22Rv1 (cell line): ENCODE results near the gene DESI1.

Experiments
- CTCF ChIP-seq: fragments of 450-650 bp; IDR thresholded peaks from 2 replicates; pipeline ENCODE4 v1.5.1; 2017; ENCODE audit warnings: mild to moderate bottlenecking
- ZFX ChIP-seq: fragments of 450-650 bp; IDR thresholded peaks from 2 replicates; pipeline ENCODE4 v1.6.1; 2017; ENCODE audit warnings: antibody characterized with exemption, borderline replicate concordance

DNA sequence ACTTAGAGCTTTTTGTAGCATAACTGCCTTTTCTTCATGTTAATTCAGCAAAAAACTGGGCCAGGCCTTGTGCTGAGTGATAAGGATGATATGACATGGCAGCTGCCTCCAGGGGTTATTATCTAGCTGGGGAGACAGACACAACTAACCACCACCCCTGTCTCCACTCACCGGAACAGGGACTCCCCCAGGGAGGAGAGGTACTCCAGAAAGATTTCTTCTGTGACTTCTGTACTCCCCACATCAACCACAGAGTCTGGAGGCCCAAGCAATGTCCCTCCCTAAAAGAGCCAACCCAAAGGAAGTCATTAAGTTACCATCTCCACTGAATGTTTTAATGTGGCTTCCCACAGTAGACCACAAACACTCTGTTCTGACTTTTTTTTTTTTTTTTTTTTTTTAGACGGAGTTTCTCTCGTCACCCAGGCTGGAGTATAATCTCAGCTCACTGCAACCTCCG lies 16.9 kb downstream of the DESI1 start:
- TF ChIP-seq CTCF, result no peak
- no peak for TF ChIP-seq ZFX
